ENCODE results near the gene ZNF521.
"Not testable (repeated sequence)": the region's sequence is repeated elsewhere in the genome, so short reads cannot be mapped to it uniquely, and the experiment has no call there.

The ZNF521 gene

GRCh38 chr18:25287106-25287505 lies 64.9 kb downstream of the ZNF521 start:
- DNase-seq: no peak

- DNase-seq: no peak
Measured at GRCh38 chr18:25284861-25285550, 67.0 kb downstream of the ZNF521 start.

GRCh38 chr18:25284281-25284680 lies 67.7 kb downstream of the ZNF521 start:
- DNase-seq: no peak

GRCh38 chr18:25283781-25284180 lies 68.2 kb downstream of the ZNF521 start:
- no peak for DNase-seq

GRCh38 chr18:25282896-25283703 lies 68.9 kb downstream of the ZNF521 start:
- DNase-seq: no peak

- DNase-seq: no peak
Measured at GRCh38 chr18:25282282-25282681, 69.7 kb downstream of the ZNF521 start.

- DNase-seq: no peak
Measured at GRCh38 chr18:25281556-25281955, 70.4 kb downstream of the ZNF521 start.

- DNase-seq: no peak
Measured at GRCh38 chr18:25279961-25280360, 72.0 kb downstream of the ZNF521 start.

GRCh38 chr18:25279556-25279955 lies 72.4 kb downstream of the ZNF521 start:
- no peak for DNase-seq

- DNase-seq: no peak
Measured at GRCh38 chr18:25279133-25279532, 72.8 kb downstream of the ZNF521 start.

- DNase-seq: no peak
Measured at GRCh38 chr18:25278394-25278793, 73.6 kb downstream of the ZNF521 start.

- no peak for DNase-seq
Measured at GRCh38 chr18:25275412-25276001, 76.5 kb downstream of the ZNF521 start.

- DNase-seq: no peak
Measured at GRCh38 chr18:25274926-25275325, 77.0 kb downstream of the ZNF521 start.

- not testable (repeated sequence) for DNase-seq
Measured at GRCh38 chr18:25266931-25267527, 84.9 kb downstream of the ZNF521 start.

- DNase-seq: no peak
Measured at GRCh38 chr18:25262920-25263319, 89.0 kb downstream of the ZNF521 start.

GRCh38 chr18:25261768-25262167 lies 90.2 kb downstream of the ZNF521 start:
- DNase-seq: no peak

- no peak for DNase-seq
Measured at GRCh38 chr18:25256439-25256838, 95.5 kb downstream of the ZNF521 start.

- no peak for DNase-seq
Measured at GRCh38 chr18:25253779-25254178, 98.2 kb downstream of the ZNF521 start.

GRCh38 chr18:25253136-25253535 lies 98.8 kb downstream of the ZNF521 start:
- DNase-seq: no peak

- no peak for DNase-seq
Measured at GRCh38 chr18:25251068-25251467, 100.9 kb downstream of the ZNF521 start.

GRCh38 chr18:25250474-25250851 lies 101.5 kb downstream of the ZNF521 start:
- no peak for DNase-seq

GRCh38 chr18:25248755-25249154 lies 103.2 kb downstream of the ZNF521 start:
- DNase-seq: no peak

GRCh38 chr18:25247725-25248124 lies 104.2 kb downstream of the ZNF521 start:
- DNase-seq: no peak
